NCI-H2081 treated with DMSO at 0.1 percent for 48 hours (cell line): ENCODE data around the gene NPAS3.

Experiments
- DNase-seq: peaks from one replicate; lab custom pipeline; 2025; lab: John Stamatoyannopoulos, UW

The NPAS3 gene

DNA sequence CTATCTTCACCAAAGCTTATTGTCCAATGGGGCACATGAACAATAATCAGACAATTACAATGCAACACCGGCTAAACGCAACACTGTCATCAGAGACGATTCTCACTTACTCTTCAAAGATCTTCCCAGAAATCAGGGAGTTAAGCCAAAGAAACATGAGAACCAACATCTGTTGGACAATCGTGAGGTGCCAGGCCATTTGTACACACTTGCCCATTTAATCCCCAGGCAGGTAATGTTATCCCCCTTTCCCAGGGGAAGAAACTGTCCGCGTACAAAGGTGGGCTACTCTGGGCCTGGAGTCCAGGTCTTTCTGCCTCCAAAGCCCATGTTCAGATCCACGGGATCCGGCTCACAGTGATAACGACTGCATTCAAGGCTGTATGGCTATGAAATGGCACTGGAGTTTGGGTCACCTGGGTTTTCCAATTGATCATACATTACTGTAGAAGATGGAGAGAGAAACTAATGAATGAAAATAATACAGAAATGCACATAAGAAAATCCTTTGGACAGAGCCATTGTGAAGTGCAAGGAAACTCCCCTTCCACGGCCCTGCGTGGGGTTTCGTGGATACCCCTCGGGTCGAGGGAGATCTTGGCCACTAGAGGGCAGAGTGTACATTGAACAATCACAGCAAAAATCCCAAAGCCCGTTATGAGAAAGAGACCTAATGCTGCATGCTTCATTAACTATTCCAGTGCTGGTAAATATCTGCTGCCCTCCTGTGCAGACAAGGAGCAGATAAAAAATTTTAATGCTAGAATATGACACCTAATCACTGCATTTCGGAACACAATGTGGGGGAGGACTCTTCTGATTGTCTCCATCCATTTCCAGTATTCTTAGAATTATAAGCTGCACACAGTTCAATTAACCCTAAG, 900.8 kb downstream of the NPAS3 start:
- DNase-seq, result no peak

DNA sequence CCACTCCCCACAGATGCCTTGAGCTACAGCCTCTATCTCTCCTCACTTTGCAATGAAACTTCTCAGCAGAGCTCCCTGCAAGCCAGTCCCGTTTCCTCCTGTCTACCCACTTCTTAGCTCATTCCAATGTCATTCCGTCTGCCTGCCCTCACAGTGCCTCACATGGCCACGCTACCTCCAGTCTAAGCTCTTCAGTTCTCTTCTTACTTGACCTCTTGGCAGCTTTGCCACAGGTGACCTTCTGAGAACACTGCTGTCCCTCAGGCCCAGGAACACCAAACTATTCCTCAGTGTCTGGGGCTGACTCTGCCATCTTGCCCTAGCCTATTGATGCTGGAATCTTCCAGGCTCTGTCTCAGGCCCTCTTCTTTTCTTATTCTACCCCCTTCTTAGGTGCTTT, 902.1 kb downstream of the NPAS3 start:
- DNase-seq, result no peak

DNA sequence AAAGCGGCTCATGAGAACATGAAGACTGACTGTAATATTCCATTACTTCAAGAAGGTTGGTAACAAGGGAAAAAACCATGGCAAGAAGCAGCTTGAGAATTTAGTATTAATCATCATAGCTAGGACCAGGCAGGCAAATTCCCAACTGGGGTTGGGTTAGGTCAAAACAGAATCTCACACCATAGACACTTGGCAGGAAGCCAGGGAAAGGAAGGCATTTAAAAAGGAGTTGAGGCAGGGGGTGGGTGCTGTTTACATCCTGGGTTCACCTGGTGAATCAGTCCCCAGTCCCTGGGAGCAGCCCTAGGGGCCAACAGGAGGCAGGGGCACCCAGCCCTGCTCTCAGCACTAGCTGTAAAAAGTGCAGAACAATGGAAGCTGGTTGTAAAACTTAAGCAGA, 903.6 kb downstream of the NPAS3 start:
- no peak for DNase-seq

DNA sequence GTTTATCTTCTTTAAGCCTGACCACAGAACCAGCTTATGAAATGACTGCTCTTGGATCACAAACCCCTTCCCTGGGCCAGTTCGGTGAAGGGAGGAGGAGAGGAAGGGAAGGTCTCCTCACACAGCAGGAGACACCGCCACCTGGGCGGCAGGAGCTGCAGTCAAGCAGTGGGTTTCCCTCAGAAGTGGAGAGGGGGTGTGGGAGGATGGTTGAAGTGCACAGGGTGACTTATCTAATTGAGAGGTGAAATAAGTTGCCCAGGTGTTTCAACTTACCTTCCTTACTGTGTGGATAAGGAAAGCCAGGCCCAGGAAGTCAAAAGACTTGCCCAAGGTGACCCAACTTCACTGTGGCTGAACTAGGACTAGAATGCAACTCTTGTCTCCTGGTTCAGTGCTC, 905.4 kb downstream of the NPAS3 start:
- no peak for DNase-seq

DNA sequence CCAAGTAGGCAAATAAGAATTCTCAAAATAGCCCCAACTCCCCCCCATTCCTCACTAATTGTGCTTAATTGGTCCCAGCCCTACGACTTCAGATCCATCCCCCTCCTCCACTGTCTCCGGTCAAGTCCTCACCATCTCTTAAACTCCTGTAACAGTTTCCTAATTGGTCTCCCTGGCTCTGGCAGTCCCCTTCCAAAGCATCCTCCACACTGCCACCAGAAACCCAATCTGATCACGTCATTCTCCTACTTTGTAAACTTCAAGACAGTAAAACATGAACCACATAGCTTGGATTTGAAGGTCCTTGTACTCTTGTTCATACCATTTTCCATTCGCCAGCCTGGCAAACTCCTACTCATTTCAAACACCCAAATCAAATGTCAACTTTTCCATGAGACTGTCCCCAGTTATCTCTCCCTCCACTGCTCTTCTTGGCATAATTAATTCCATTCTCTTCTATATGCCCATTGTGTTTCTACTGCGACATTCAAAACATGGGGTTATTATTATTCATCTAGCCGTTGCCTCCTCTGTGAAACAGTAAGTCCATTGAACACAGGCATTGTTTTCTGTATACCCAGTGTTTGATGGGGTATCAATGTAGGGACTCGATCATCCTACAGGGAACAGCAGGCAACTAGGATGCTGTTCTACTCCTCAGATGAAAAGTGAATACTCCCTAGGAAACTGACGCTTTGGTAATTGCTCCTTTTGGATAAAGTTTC, 907.6 kb downstream of the NPAS3 start:
- DNase-seq, result no peak

DNA sequence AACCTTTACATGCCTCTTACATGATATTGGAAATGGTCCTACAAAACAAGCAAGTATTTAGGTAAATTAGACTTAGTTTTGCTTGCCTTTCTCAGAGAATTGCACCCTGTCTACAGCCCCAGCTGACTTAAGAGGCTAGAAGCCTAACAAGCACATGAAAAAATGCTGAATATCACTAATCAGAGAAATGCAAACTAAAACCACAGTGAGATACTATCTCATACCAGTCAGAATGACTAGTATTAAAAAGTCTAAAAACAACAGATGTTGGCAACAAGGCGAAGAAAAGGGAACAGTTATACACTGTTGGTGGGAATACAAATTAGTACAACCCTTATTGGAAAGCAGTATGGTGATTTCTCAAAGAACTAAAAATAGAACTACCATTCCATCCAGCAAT, 908.4 kb downstream of the NPAS3 start:
- no peak for DNase-seq

DNA sequence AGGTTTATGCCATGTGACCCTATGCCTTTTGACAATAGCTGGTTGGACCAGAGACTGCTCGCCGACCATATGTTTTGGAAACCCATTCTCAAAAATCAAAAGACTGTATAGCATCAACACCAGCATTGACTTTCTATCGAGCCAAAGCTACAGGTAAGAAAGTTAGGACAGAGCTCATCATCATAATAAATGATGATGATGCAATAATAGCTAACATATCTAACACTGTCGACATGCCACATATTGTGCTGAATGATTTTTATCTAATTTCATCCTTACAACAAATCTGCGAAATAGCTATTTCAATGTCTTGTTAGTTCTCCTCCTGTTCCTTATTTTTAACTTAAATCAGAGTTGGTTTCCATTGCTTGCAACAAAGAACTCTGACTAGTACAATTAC, 909.3 kb downstream of the NPAS3 start:
- no peak for DNase-seq

DNA sequence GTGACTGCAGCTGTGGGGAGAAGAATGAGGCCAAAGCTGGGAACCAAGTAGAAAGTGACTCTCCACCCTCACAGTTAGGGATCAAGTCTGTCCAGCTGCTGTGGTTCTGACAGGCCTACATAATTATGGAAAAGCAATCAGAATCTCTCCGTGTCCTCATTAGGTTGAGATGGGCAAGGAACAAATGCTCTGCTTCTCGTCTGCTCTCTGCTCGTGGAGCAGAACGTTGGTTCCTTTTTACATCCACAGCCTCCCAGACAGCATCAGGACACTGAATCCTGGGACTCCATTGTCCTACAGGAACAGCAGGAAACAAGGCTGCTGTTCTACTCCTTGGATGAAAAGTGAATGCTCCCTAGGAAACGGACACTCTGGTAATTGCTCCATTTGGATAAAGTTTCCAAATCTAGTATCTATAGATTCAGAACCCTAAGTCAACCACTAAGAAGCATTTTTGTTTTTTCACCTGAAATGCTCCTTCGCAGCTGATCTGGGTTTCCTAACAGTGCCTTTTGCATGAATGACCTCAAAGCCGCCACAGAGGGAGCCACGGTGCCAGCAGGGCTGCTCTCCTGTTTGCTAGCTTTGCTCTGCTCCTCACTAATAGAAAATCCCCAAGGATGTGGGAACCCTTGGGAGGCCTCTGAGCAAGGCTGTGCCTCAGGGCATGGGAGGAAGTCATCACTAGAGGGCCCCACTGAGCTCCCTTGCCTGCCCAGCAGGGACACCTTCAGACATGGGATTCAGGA, 910.2 kb downstream of the NPAS3 start:
- no peak for DNase-seq

DNA sequence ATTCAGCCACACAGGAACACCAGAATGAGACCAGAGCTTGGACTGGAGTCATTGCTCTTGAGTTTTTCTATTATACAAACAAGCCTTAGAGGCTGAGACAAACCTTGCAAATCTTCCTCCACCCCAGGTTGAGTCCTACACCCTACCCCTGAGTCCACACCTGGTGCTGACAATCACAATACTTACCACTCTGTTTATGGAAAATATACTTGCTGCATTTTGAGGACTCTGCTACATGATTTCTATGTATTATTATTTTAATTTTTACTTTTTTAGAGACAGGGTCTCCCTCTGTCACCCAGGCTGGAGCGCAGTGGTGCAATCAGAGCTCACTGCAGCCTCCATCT, 910.7 kb downstream of the NPAS3 start:
- no peak for DNase-seq

DNA sequence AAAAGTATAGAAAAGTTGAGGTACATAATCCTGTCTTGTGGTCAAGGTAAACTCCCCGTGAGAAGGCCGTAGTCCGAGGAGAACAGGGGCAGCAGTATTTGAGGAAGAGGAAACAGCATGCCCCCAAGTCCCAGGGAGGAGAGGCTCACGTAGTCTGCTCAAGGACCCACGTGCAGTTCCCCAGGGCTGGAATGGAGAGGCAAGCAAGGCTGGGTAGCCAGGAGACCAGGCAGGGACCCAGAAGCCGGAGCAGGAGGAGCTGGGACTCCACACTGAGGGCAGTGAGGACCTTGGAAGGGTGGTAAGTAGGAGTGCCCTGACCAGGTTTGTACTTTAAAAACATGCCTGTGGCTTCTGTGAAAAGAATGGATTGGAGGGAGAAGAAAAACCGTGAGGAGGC, 912.1 kb downstream of the NPAS3 start:
- no peak for DNase-seq

DNA sequence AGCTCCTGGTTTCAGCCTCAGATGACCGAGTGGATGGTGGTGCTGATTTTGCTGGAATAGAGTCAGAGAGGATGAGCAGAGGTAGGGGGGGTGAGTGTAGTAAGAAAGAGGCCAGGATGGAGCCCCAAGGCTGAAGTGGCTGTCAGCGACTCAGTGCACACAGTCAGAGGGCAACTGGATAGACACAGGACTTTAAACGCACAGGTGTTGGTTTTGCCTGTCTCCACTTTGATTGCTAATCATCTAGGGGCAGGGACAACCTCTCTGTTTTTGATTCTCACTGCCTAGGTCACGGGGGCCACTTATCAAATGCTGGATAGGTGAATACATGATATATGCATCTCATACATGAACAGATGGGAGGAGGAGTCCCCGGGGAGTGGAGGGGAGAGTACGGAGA, 912.7 kb downstream of the NPAS3 start:
- no peak for DNase-seq

DNA sequence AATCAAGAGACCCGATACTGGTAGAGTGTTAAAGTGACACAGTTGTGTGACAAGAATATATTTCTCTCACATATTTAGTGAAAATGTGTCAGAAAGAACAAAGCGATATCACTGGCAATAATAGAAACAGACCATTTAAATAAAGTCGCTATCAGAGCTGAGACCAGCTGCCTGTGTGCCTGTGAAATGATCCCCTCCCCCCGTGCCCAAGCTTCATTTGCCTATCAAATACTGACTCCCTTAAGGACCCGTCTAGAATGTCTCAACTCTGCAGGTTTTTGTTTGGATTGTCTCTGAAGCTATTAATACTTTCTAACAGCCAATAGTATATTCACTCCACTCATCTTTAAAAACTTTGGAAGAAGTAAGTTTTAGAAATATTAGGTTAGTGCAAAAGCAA, 913.3 kb downstream of the NPAS3 start:
- DNase-seq, result no peak
